ENCODE measurements around the gene TSLP. TPM values are rescaled to one million over a fixed set of nuclear protein-coding genes. Genes with fewer than 3 reads are reported as not detected.

The TSLP gene
- polyA plus RNA-seq, 2 of the 4 experiments (the other 2 are of a cell fraction) = not detected

GRCh38 chr5:111099058-111099778, 27.7 kb downstream of the TSLP start:
- CTCF ChIA-PET = no interaction called here
- ATAC-seq = no peak
- POLR2A ChIA-PET = no interaction called here

GRCh38 chr5:111106320-111106948, 34.9 kb downstream of the TSLP start:
- POLR2A ChIA-PET = no interaction called here
- no peak for DNase-seq (ENCODE audit: low read depth in 1 of 2, low spot score in 1 of 2)
- no peak overlapping the region for H3K27ac ChIP-seq
- CTCF ChIA-PET = interaction anchor here (1.5 kb wide), 1 partner anchor 14 kb away, joined by 3 read pairs; the partner anchor contains the start of gene WDR36
- TF ChIP-seq BHLHE40 (IDR thresholded peaks at IDR 0.05; ENCODE audit: low read depth, low read length) = no peak
- no peak for TF ChIP-seq POLR2AphosphoS2 (conservative IDR thresholded peaks at IDR 0.05; ENCODE audit: low read length)
- TF ChIP-seq RNF2 (IDR thresholded peaks at IDR 0.05; ENCODE audit: borderline replicate concordance, low read depth) = no peak
- no peak for TF ChIP-seq FOXS1 (CRISPR knock-in tag; IDR thresholded peaks at IDR 0.05)
- no peak for TF ChIP-seq HOXB13 (CRISPR knock-in tag; IDR thresholded peaks at IDR 0.05; ENCODE audit: low read depth)
- no peak for TF ChIP-seq CEBPB (IDR thresholded peaks at IDR 0.05)
- no peak for TF ChIP-seq HDAC2 (IDR thresholded peaks at IDR 0.05)
- TF ChIP-seq MAZ (IDR thresholded peaks at IDR 0.05; ENCODE audit: borderline replicate concordance, low read depth, low read length) = no peak
- no peak for TF ChIP-seq EP300 (IDR thresholded peaks at IDR 0.05)
- TF ChIP-seq, protein P1, sequence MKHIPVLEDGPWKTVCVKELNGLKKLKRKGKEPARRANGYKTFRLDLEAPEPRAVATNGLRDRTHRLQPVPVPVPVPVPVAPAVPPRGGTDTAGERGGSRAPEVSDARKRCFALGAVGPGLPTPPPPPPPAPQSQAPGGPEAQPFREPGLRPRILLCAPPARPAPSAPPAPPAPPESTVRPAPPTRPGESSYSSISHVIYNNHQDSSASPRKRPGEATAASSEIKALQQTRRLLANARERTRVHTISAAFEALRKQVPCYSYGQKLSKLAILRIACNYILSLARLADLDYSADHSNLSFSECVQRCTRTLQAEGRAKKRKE (CRISPR knock-in tag; IDR thresholded peaks at IDR 0.05; ENCODE audit: low read depth) = no peak
- no peak for TF ChIP-seq CHD2 (IDR thresholded peaks at IDR 0.05; ENCODE audit: low read length, partially characterized antibody)
- TF ChIP-seq, protein P2, sequence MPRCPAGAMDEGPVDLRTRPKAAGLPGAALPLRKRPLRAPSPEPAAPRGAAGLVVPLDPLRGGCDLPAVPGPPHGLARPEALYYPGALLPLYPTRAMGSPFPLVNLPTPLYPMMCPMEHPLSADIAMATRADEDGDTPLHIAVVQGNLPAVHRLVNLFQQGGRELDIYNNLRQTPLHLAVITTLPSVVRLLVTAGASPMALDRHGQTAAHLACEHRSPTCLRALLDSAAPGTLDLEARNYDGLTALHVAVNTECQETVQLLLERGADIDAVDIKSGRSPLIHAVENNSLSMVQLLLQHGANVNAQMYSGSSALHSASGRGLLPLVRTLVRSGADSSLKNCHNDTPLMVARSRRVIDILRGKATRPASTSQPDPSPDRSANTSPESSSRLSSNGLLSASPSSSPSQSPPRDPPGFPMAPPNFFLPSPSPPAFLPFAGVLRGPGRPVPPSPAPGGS (IDR thresholded peaks at IDR 0.05) = no peak
- TF ChIP-seq CTCF (IDR thresholded peaks at IDR 0.05) = no peak
- no peak for FAIRE-seq
- no peak overlapping the region for H3K4me2 ChIP-seq
- WGBS (ENCODE audit: missing lambda C conversion rate) = 96% methylated on average over 2 of the region's 2 CpGs
- no peak overlapping the region for H3K4me3 ChIP-seq
- no peak for ATAC-seq
- H3K4me1 ChIP-seq = no peaks in the 10 kb centered on the region
- no peaks in the 10 kb centered on the region for H3K9me3 ChIP-seq

More at GRCh38 chr5:111099058-111099778, 27.7 kb downstream of the TSLP start:
- peaks cover 2% of the 10 kb centered on the region; the same call in 1 of the 3 replicates for H3K4me1 ChIP-seq
- TF ChIP-seq MAFK (IDR thresholded peaks at IDR 0.05; ENCODE audit: partially characterized antibody) (no peak), CHD2 (IDR thresholded peaks at IDR 0.05; ENCODE audit: low read length, partially characterized antibody) (no peak), GATA3 (IDR thresholded peaks at IDR 0.05; ENCODE audit: borderline replicate concordance) (no peak), HOXB13 (CRISPR knock-in tag; IDR thresholded peaks at IDR 0.05; ENCODE audit: low read depth) (no peak), SREBF2 (IDR thresholded peaks at IDR 0.05) (no peak), NFE2L2 (conservative IDR thresholded peaks at IDR 0.05; ENCODE audit: low read length) (no peak)
- H3K4me2 ChIP-seq = no peak overlapping the region
- H3K27ac ChIP-seq = no peak overlapping the region
- FAIRE-seq = no peak
- H3K4me3 ChIP-seq = no peak overlapping the region
- 82% methylated on average over 1 of the region's 1 CpG for WGBS (ENCODE audit: missing lambda C conversion rate)
- no peak for DNase-seq (ENCODE audit: low read depth in 1 of 2, low spot score in 1 of 2)
- H3K9me3 ChIP-seq = no peaks in the 10 kb centered on the region

GRCh38 chr5:111107371-111107770, 35.9 kb downstream of the TSLP start:
- DNase-seq (ENCODE audit: low read depth in 1 of 2, low spot score in 1 of 2) = no peak
- 89% methylated on average over 2 of the region's 2 CpGs for WGBS (ENCODE audit: missing lambda C conversion rate)
- no peaks in the 10 kb centered on the region for H3K4me1 ChIP-seq
- no peak overlapping the region for H3K27ac ChIP-seq
- ATAC-seq = no peak
- CTCF ChIA-PET = interaction anchor here (1.5 kb wide), 1 partner anchor 15 kb away, joined by 3 read pairs; the partner anchor contains the start of gene WDR36
- H3K9me3 ChIP-seq = no peaks in the 10 kb centered on the region
- FAIRE-seq = no peak
- no peak overlapping the region for H3K4me3 ChIP-seq
- POLR2A ChIA-PET = interaction anchor here (0.7 kb wide), 1 partner anchor 15 kb away, joined by 3 read pairs; the partner anchor contains the start of gene WDR36
- no peak overlapping the region for H3K4me2 ChIP-seq
- no peak for TF ChIP-seq EHF (CRISPR knock-in tag; IDR thresholded peaks at IDR 0.05)
- TF ChIP-seq, protein P1 (CRISPR knock-in tag; IDR thresholded peaks at IDR 0.05; ENCODE audit: low read depth) = no peak
- TF ChIP-seq RARB (CRISPR knock-in tag; IDR thresholded peaks at IDR 0.05) = no peak
- no peak for TF ChIP-seq MYC (IDR thresholded peaks at IDR 0.05; ENCODE audit: borderline replicate concordance, low read length)
- TF ChIP-seq BHLHE40 (IDR thresholded peaks at IDR 0.05; ENCODE audit: low read depth, low read length) = no peak

All from A549 (cell line).